Stimulated activated CD4-positive, alpha-beta T cell treated with anti-CD3 and anti-CD28 coated beads, TNF-alpha, amount 100 ng/mL, for 4 hours (primary cell): ENCODE data around the gene ANTKMT.
"Not testable (repeated sequence)": the region's sequence is repeated elsewhere in the genome, so short reads cannot be mapped to it uniquely, and the experiment has no call there.

Experiments
- DNase-seq, 3 experiments: peaks; one replicate each; pipeline ENCODE4 v3.0.0-alpha.2; 2020; ENCODE audit warnings: low read depth in 3 of 3

Gene ANTKMT

GRCh38 chr16:698911-699671, 21.9 kb upstream of the ANTKMT start:
- no peak for DNase-seq

- DNase-seq = no peak
Observed at GRCh38 chr16:700684-701584, 20.0 kb upstream of the ANTKMT start.

- no peak for DNase-seq
Observed at GRCh38 chr16:702341-702740, 18.6 kb upstream of the ANTKMT start.

GRCh38 chr16:703406-703805, 17.5 kb upstream of the ANTKMT start:
- DNase-seq = no peak

GRCh38 chr16:704047-704446, 16.9 kb upstream of the ANTKMT start:
- DNase-seq = no peak

GRCh38 chr16:704552-705380, 16.2 kb upstream of the ANTKMT start:
- DNase-seq = no peak

- DNase-seq = no peak
Observed at GRCh38 chr16:705431-706188, 15.3 kb upstream of the ANTKMT start, which contains the start of gene FBXL16. FBXL16 (minus strand) TSS chr16:705801; CDS start chr16:697405, 8,396 bp downstream.

- no peak for DNase-seq
Observed at GRCh38 chr16:706189-707061, 14.5 kb upstream of the ANTKMT start.

GRCh38 chr16:707062-707538, 13.8 kb upstream of the ANTKMT start:
- no peak for DNase-seq

- DNase-seq = no peak
Observed at GRCh38 chr16:708019-708418, 12.9 kb upstream of the ANTKMT start.

GRCh38 chr16:708959-709358, 12.0 kb upstream of the ANTKMT start:
- no peak for DNase-seq

- DNase-seq = no peak
Observed at GRCh38 chr16:709566-710499, 11.1 kb upstream of the ANTKMT start.

- no peak for DNase-seq
Observed at GRCh38 chr16:710500-711075, 10.4 kb upstream of the ANTKMT start.

GRCh38 chr16:711084-711483, 9.9 kb upstream of the ANTKMT start:
- DNase-seq = no peak

GRCh38 chr16:711548-712320, 9.2 kb upstream of the ANTKMT start:
- DNase-seq = peak; percentile 53 to 80 (median 57)

GRCh38 chr16:712740-713250, 8.2 kb upstream of the ANTKMT start:
- not testable (repeated sequence) for DNase-seq

- no peak for DNase-seq
Observed at GRCh38 chr16:714079-714478, 6.9 kb upstream of the ANTKMT start.
